Dermis blood vessel endothelial cell (primary cell): ENCODE results near the gene UQCC2. TPM values are rescaled to one million over a fixed set of nuclear protein-coding genes. Genes with fewer than 3 reads are reported as not detected.

Experiments
- DNase-seq: peaks from one replicate; pipeline ENCODE4 v3.0.0; 2010
- total RNA-seq: library from RNA; depleted of rRNA; stranded (reverse); fragments of >200 nt; gene quantifications from 2 replicates; pipeline ENCODE4 v1.2.3, GENCODE V29; 2014

The UQCC2 gene
- total RNA-seq, 1 donor from 2014 or later: 12.3 TPM

- no peak for DNase-seq
Measured at GRCh38 chr6:33671744-33672072, 39.8 kb downstream of the UQCC2 start.

- DNase-seq: no peak
Measured at GRCh38 chr6:33670971-33671743, 40.3 kb downstream of the UQCC2 start.

- no peak for DNase-seq
Measured at GRCh38 chr6:33670086-33670660, 41.3 kb downstream of the UQCC2 start.

GRCh38 chr6:33668914-33669313, 42.6 kb downstream of the UQCC2 start:
- DNase-seq: no peak

- no peak for DNase-seq
Measured at GRCh38 chr6:33668328-33668727, 43.2 kb downstream of the UQCC2 start.

- no peak for DNase-seq
Measured at GRCh38 chr6:33667776-33668175, 43.7 kb downstream of the UQCC2 start.

GRCh38 chr6:33667072-33667471, 44.4 kb downstream of the UQCC2 start:
- DNase-seq: no peak

- no peak for DNase-seq
Measured at GRCh38 chr6:33665957-33666356, 45.5 kb downstream of the UQCC2 start.

GRCh38 chr6:33664506-33665057, 46.9 kb downstream of the UQCC2 start:
- DNase-seq: no peak

- no peak for DNase-seq
Measured at GRCh38 chr6:33663727-33664449, 47.6 kb downstream of the UQCC2 start.

- no peak for DNase-seq
Measured at GRCh38 chr6:33663028-33663427, 48.5 kb downstream of the UQCC2 start.

- DNase-seq: no peak
Measured at GRCh38 chr6:33662318-33662717, 49.2 kb downstream of the UQCC2 start.

GRCh38 chr6:33661106-33661838, 50.2 kb downstream of the UQCC2 start:
- DNase-seq: no peak

- DNase-seq: no peak
Measured at GRCh38 chr6:33659986-33660385, 51.5 kb downstream of the UQCC2 start.

GRCh38 chr6:33658982-33659689, 52.4 kb downstream of the UQCC2 start:
- no peak for DNase-seq

GRCh38 chr6:33656844-33657243, 54.7 kb downstream of the UQCC2 start:
- no peak for DNase-seq

GRCh38 chr6:33654831-33655554, 56.5 kb downstream of the UQCC2 start:
- DNase-seq: peak; percentile 16

- no peak for DNase-seq
Measured at GRCh38 chr6:33652002-33652401, 59.5 kb downstream of the UQCC2 start.

GRCh38 chr6:33651403-33651802, 60.1 kb downstream of the UQCC2 start:
- DNase-seq: no peak
